H1 (cell line): ENCODE measurements around the gene MAPRE2.

Experiments
- CEBPB ChIP-seq: IDR thresholded peaks from 2 replicates; pipeline ENCODE4 v1.6.1; 2012; ENCODE audit warnings: low read depth, low read length
- CTCF ChIP-seq, 3 experiments: IDR thresholded peaks; 1 replicate in 2 of 3; 2 replicates in 1 of 3; pipeline versions ENCODE4 v1.5.1 to v1.6.1; 2011; ENCODE audit warnings: low read length in 3 of 3, mild to moderate bottlenecking in 3 of 3, inconsistent platforms in 2 of 3, low read depth in 1 of 3, moderate library complexity in 1 of 3; ENCODE audit not compliant: insufficient read depth in 1 of 3; ENCODE audit errors: control extremely low read depth in 1 of 3
- SIN3A ChIP-seq, 2 experiments: IDR thresholded peaks in 1 of 2; conservative IDR thresholded peaks in 1 of 2; 2 replicates each; pipeline ENCODE4 v1.6.1; 2011 to 2012; ENCODE audit warnings: low read length in 2 of 2, improper control_type of control experiment in 1 of 2, low read depth in 1 of 2, mild to moderate bottlenecking in 1 of 2
- SIRT6 ChIP-seq: IDR thresholded peaks from one replicate; pipeline ENCODE4 v1.7.1; 2012; ENCODE audit warnings: low read length, inconsistent platforms
- TEAD4 ChIP-seq: IDR thresholded peaks from 2 replicates; pipeline ENCODE4 v1.6.1; 2012; ENCODE audit warnings: low read depth, low read length, inconsistent platforms, mixed read lengths

DNA sequence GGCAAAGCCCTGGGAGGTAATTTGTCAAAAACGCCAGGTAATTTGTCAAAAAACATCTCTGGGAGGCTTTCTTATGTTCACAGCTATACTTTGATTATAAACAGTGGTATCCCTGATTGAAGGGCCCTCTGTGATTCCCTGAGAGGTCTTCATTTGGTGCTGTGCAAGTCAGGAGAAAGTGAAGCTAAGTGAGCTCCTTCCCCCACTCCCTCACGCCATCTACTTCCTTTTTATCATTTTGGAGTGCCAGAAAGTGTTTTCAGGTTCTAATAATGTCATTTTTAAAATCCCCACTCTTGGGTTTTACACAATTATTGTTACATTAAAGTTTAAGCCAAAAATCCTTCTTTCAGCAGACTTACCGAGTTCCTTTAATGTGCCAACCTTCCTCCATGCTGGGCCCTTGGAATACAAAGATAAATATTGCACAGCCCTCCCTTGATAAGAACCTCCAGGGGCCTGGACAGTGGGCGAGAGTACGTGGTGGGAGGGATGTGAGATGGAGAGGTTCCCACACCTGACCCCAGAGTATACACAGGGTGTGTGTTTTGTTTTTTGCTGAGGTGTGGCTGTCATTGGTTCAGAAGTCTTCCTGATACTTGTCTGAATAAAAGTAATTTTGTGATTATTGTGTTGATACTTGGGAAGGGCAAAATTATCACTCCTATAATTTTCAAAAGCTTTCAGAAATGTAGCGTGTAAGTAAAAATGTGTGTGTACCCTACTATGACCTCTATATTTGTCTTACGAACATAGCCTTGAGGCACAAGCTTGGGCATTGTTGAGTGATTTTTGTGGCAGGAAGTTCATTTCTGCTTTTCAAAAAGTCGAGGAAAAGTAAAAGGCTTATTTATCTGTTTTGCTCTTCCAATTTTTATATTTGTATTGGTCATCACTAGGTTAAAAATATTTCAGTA is 8.2 kb downstream of the MAPRE2 start:
- no peak for TF ChIP-seq SIN3A (conservative IDR thresholded peaks at IDR 0.05 in 1 of 2, IDR thresholded peaks at IDR 0.05 in 1 of 2; ENCODE audit: low read depth in 1 of 2, low read length in 2 of 2)
- TF ChIP-seq SIRT6, result no peak
- no peak for TF ChIP-seq TEAD4
- TF ChIP-seq CTCF (IDR thresholded peaks at IDR 0.05; ENCODE audit: control extremely low read depth in 1 of 3, insufficient read depth in 1 of 3, low read depth in 1 of 3, low read length in 3 of 3), result no peak
- TF ChIP-seq CEBPB, result no peak
